Uterine smooth muscle cell (primary cell): Measurements from ENCODE around the gene MAPKBP1. TPM values are rescaled to one million over a fixed set of nuclear protein-coding genes. Genes with fewer than 3 reads are reported as not detected.

Experiments
- total RNA-seq: library from RNA; depleted of rRNA; stranded (reverse); fragments of >200 nt; gene quantifications from 2 replicates; pipeline ENCODE4 v1.2.3, GENCODE V29; 2014

Gene MAPKBP1
- total RNA-seq = 32.2 and 36.5 TPM in 2 replicates

GRCh38 chr15:41774062-41774881 lies at the start of gene MAPKBP1:
TSS of gene MAPKBP1 (plus strand) at chr15:41774484. CDS start at chr15:41775276, 792 bp downstream.

GRCh38 chr15:41827880-41828806 lies 53.9 kb downstream of the MAPKBP1 start, which contains the start of gene JMJD7:
TSS of gene JMJD7 (plus strand) at chr15:41828092. CDS start at chr15:41828125, 33 bp downstream.

GRCh38 chr15:41838400-41838897 lies 64.2 kb downstream of the MAPKBP1 start, which contains the start of gene PLA2G4B:
TSS of gene PLA2G4B (plus strand) at chr15:41838847. CDS start at chr15:41838914, 67 bp downstream.

Other genes starting within 250 kb of the MAPKBP1 start
- 15.4 and 30.9 TPM in 2 replicates for gene RPAP1, start 230.2 kb upstream of the MAPKBP1 start, total RNA-seq
- gene TYRO3, start 215.3 kb upstream of the MAPKBP1 start, total RNA-seq = 11.0 and 14.4 TPM in 2 replicates
- 42.0 and 42.8 TPM in 2 replicates for gene MGA, start 114.1 kb upstream of the MAPKBP1 start, total RNA-seq
- gene JMJD7, start 53.6 kb downstream of the MAPKBP1 start, total RNA-seq = 5.7 and 5.8 TPM in 2 replicates
- 1.2 and 1.9 TPM in 2 replicates for gene PLA2G4B, start 64.4 kb downstream of the MAPKBP1 start, total RNA-seq
- under 0.01 and 0.11 TPM in 2 replicates for gene SPTBN5, start 119.6 kb downstream of the MAPKBP1 start, total RNA-seq
- gene EHD4, start 198.1 kb downstream of the MAPKBP1 start, total RNA-seq = 21.9 and 28.0 TPM in 2 replicates
- not detected in 2 replicates for gene PLA2G4E, start 246.6 kb downstream of the MAPKBP1 start, total RNA-seq